NK-92 treated with Interleukin-12 subunit alpha and Interleukin-12 subunit beta, amount 100 ng/mL, for 24 hours (cell line): ENCODE measurements around the gene SERPINB5.

Experiments
- DNase-seq: peaks from one replicate; lab custom pipeline; 2025; lab: John Stamatoyannopoulos, UW

The SERPINB5 gene

DNA sequence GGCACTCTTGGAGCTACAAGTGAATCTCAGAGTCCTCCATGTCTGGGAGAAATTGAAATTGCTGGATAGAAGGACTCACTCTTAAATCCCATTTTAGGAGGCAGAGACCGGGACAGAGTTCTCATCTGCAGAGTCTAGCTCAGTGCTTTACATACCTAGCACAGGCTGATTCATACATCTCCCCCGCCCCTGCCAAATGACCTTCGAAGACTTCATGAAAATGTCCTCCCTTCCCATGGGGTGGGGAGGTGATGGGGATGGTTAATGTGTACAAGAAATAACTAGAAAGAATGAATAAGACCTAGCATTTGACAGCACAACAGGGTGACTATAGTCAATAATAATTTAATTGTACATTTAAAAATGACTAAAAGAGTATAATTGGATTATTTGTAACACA lies 8.2 kb upstream of the SERPINB5 start:
- no peak for DNase-seq

DNA sequence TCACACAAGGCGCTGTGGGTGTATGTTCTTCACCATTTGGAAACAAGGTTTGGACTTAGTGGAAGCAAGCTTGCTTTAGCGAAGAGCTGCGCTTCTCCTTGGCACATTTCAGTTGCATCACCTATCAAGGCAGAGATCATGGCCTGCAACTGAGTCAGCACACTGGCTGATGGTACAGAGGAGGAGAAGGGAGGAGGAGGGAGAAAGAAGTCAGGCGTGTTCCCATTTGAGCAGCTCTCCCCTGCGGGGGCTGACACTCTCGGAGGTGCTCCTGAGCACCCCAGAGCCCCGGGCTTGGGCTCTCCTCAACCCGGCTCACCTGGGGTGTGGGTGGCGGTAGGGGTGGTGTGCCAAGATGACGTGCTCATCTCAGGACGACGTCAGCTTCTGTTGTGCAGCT lies 6.0 kb upstream of the SERPINB5 start:
- no peak for DNase-seq

DNA sequence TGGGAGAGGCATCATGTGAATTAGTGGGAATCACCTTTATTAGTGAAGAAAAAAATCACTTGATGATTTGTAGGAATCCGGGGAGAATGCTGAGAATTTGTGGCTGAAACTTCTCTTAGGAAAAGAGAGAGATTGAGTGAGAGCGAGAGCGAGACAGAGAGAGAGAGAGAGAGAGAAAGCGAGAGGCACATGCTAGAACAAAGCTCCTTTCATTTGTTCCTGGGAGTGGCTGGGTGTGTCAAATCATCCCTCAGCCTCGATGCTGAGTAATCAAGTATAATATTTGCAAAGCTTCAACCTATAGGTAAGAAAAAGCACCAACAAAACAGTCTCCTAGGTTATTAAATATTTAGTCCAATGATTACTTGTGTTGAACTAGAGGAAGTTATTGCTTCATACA lies 4.4 kb upstream of the SERPINB5 start:
- DNase-seq, result no peak

DNA sequence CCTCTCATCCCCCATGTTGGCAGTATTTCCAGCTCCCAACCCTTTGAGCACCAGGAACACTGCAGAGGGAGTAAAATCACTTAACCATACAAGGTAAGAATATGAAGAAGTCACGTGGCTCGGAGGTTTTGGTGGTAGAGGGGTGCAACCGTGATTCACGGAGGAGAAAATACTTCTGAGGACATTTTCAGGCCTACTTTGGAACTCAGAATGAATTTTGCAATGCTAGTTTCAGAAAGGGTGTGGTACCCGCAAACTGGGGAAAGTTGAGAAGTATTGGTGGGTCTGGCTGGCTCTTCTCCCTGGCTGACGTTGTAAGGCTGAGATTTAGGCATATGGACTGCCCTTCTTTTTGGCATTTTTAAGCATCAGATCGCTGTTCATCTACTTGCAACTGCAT lies 442 bp downstream of the SERPINB5 start:
- no peak for DNase-seq

DNA sequence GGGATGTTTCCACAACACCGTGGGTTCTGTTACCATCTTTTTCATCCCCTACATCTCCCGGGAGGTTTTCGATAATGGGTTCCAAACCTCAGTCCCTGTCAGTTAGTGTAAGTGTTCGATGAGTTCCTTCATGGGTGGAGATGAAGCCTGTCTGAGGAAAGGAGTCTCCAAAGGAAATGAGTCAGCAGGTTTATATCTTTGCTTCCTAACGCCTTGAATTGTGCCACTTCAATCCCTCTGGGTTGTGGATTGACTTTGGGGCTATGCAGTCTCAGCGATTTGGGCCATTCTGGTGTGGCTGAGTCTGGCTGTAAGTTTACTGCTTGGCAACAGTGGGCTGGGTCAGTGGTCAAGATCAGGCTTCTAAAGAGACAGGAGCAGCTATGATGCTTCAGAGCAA lies 1.2 kb downstream of the SERPINB5 start:
- DNase-seq, result no peak

DNA sequence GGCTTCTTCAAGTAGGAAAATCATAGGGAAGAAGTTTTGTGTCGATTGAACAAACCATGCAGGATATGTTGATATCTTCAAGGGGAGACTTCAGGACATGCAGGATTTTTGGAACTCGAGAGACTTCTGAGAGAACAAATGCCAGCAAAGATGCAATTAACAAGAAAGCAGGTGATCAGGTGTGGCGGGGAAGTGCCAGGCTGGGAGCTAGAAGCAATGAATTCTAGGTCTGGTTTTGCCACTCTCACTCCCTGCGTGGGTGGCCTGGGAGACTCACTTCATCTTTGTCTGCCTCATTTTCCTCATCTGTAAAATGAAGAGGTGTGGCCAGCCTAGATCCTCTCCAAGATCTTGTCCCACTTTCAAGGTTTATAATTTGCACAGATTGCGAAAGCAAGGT lies 3.1 kb downstream of the SERPINB5 start:
- no peak for DNase-seq

DNA sequence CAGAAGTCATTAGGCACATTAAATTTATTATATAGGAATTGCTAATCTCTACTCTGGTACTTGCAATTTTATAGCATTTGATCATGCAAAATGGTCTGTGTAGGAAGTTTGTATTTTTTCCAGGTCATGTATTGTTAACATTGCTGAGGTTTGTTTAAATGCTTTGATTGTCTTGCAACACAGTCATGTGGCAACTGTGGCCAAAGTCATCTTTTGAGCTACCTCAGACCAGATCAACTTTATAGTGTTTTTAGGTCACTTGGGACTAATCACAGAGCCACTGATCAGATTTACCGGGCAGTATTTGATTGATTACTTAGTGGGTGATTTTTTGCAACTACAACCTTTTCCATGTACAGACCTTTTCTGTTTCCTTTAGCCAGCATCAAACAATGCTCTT lies 3.7 kb downstream of the SERPINB5 start:
- no peak for DNase-seq

DNA sequence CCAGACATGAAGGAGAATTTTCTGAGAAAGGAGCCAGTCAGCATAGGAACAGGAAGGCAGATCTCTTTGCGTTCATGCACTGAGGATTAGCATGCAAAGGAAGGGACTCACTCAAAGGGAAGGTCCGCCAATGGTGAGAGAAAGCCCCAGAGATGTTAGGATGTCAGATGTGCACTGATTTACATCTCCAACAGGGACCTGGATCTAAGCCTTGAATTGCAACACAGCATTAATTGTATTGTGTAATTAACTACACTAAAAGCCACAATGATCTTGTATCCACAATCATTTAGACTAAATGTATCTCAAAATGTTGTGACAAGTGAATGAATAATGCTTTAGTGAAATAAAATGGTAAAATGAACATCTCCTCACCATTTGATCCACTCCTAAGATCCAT lies 4.2 kb downstream of the SERPINB5 start:
- no peak for DNase-seq

DNA sequence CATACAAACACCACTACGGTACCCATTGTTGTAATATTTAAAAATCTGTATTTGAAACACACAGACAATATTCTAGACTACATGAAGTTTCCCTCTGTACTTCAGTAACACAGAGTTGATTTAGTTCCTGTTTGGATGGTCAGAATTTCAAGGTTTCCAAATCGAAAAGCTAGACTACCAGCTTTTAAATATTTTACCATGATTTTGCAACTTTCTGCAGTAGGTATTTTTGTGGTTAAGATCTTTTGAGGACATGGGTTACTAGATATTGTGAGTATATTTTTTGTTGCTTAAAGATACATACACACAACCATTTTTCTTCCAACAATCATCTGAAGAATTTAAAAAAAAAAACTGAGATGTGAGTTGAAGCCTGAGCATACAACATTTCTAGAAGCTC lies 10.9 kb downstream of the SERPINB5 start:
- DNase-seq, result no peak

DNA sequence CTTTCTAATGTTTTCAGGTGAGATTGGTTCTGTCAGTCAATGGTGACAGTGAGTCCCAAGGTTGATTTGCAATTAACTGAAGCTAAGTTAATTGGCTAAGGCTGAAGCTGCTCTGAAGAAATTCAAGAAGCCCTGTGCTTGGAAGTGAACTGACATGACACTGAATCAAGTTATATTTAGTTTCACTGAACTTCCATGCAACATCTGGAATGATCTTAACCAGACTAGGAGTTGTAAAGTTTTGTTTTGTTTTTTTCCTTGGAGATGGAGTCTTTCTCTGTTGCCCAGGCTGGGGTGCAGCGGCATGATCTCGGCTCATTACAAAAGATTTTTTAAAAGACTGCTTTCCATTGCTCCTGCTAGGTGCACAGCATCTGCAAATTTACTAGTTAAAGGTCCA lies 11.4 kb downstream of the SERPINB5 start:
- no peak for DNase-seq

DNA sequence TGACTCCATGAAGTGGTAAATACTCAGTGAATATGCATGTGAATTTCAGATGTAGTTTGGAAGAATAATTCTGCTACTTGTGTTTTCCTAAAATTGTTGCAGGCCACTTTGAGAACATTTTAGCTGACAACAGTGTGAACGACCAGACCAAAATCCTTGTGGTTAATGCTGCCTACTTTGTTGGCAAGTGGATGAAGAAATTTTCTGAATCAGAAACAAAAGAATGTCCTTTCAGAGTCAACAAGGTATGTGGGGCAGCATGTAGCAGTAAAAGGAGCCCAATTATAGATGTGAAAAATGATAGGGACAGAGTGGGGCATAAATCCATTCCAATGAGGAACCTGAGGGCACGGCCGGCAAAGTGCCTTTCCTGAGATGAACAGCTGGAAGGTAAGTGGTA lies 16.1 kb downstream of the SERPINB5 start:
- no peak for DNase-seq

DNA sequence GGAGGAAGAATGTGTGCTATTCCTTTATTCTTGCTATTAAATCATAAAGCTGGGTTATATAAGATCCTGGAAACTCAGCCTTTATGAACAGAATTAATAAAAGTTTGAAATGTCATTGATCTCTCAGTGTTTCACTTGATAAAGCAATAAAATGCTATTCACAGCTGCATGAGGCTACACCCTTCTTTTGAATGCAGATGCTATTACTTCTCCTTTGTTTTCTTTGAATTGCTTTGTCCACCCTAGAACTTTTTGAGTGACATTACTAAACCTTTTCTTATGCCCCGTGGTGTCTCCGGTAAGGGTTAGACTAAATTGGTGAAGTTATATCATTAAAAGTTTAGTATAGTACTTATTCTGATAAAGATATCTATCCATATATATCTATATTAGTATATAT lies 18.9 kb downstream of the SERPINB5 start:
- no peak for DNase-seq

DNA sequence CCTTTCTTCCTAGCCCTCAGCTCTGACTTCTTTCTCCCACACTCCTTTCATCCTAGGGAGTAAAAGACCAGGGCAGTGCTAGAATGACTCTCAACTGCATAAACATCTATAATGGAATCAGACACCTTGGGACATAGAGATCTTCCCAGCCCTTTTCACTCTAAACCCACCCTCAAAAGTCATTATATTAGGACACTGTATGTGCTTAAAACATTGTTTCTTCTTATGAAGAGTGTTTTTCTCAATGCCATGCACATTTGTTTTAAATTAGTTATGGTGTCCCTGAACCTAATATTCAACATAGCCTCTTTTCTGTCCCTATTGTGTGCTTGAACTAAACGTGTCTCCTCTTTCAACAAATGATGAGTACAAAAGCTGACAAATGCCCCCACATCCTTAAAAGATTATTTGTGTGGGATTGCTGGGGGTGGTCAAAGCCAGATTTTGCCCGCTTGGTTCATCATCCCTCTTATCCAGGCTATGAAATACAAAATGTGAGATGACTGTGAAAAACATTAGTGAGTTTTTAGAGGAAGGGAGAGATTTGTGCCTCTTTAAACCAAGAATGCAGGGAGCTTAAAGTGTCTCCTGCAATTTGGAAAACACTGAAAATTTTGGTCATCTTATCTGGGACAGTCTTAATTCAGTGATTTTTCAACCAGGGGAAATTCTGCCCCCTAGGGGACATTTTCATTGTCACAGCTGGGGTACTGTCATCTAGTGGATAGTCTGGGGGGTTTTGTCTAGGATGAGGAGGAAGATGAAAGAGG lies 29.0 kb downstream of the SERPINB5 start:
- DNase-seq, result peak; percentile 1

DNA sequence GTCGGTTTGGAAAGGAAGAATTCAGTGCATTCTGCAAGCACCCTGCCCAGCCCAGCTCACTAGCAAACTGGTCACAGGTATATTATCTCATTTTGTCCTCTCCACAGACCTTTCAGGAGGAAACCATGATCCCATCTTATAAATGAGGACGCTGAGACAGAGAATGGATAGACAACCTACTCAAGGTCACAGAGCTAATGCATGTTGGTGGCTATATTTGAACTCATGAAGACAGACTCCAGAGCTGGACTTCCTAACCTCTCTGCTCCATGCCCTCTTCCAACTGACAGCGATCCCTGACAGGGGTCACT lies 29.5 kb downstream of the SERPINB5 start:
- DNase-seq, result no peak

DNA sequence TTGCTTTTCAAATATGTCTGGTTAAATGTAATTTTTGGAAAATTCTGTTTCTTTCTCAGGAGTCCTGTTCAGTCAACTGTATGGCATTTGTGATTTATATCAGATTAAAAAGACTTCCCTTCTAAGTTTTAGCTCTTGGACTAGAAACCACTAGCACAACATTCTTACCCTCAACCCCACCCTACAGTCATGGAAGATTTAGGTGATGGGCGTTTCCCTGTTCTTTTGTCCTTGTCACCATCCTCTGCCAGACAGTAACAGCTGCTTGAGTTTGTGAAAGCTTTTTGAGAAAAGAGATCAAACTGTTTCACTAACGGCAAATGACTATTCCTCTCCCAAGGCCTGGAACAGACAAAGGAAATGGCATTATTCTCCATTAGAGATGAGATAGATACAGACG lies 31.8 kb downstream of the SERPINB5 start:
- DNase-seq, result no peak

DNA sequence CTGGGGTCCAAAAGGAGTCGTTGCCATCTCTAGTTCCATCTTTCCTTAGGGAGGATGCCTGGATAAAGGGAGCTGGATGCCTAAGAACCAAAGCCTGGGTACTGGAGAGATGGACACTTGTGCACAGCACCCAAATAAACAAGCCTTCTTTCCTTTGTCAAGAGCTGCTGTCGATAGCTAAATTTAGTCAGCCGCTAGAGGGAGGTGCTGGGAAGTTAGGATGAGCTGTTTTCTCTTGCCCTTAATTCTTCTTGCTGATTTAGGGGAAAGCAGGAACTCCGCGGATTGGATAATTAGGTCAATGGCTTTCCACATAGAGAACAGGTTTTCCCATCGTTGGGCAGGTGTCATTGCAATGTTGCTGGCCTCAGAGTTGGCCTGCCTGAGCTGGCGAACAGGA lies 34.5 kb downstream of the SERPINB5 start:
- no peak for DNase-seq

DNA sequence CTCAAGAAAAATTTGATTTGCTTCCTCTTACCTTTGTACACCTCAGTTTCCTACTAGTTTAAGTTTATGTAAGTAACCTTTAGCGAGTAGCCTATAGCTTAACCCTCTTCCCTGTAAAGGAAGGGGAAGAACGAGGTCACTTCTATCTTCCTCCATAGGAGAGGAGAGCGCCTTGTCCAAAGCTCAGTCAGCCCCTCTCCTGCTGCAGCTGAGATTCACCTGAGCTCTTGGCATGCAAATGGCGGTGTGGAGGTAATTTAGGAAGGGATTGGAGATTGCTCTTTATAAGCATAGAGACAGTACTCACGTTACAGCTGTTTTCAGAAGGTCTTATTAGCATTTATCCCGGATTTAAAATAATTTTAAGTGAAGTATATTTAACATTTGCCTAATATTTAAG lies 37.6 kb downstream of the SERPINB5 start:
- DNase-seq, result no peak

DNA sequence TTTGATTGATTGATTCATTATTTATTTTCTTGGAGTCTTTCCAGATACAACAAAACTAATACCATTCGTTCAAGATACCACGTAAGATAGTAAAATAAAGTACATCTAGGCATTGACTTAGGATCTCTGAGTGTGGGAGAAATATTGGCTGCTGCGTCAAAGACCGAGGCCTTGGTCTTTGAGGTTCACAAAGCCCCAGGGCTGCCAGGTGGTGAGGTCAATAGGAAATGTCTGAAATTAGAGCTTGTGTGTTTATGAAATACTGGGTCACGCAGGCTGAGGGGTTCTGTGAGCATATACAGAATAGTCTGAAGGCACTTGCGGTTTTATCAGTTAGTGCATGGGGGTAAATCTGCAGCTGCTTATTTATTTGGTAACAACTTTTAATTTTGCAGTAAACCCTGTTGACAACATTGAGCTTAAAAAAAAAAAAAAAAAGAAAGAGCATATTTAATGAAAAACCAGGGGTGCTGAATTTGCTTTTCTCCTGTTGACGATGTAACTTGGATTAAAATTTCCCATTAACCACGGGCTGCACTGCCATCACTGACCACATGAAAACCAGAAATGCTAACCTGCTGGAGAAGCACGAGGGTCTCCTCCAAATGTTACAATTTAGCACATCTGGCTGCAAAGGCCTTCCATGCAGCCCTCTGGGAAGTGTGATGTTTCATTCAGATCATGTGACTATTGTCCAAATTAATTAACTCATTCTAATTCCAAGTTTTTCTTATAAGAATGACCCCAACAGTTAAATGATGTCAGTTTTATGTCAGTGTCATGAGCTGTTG lies 38.3 kb downstream of the SERPINB5 start:
- DNase-seq, result no peak

DNA sequence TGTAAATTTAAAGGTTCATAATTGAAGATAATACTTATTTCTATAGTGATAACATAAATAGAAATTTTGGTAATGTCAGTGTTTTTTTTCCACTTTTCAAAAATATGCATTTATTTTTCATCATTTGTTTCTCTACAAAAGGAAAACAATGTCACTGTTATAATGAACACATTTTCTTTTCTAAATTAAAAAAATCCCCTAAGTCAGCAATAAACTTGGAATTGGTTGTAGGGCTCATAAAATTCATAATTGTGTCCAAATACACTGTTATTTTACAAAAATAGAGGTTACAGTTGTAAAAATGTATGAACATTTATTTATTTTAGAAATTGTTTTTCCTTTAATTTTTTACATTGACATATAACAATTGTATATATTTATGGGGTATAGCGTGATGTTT lies 39.0 kb downstream of the SERPINB5 start:
- no peak for DNase-seq

DNA sequence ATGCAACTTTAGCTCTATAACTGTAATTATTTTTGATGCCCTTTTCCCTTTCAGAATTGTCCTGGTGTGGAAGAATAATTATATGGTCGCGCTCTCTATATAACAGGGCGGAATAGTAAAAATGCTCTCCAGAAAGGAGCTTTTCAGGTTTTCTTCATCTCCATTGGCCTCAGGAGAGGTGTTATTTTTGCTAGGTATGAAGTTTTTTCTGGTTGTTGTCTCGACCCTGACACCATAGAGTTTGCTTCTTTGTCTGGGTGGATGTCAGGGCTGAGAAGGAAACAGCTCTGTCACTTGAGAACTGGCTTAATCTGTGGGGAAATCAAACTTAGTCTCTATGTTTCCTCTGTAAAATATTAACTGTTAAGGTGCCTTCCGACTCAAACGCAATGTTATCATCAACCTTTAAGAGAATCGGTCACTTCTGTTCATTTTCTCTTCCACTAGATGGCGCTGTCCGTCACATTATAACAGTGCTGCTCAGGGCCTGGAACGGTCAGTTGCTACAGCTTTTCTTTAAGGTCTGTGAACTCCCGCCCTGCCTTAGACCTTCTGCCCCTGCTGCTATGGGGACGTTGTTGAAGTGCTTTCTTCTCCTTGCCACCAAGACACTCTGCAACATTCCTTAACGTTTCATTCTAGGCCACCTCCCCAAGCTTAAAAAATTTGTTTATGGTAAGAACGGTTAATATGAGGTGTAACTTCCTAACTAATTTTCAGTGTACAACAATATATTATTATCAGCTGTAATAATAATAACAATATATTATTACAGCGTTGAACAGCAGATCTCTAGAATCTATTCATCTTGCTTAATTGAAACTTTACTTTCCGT lies 41.6 kb downstream of the SERPINB5 start:
- DNase-seq, result peak; percentile 26

DNA sequence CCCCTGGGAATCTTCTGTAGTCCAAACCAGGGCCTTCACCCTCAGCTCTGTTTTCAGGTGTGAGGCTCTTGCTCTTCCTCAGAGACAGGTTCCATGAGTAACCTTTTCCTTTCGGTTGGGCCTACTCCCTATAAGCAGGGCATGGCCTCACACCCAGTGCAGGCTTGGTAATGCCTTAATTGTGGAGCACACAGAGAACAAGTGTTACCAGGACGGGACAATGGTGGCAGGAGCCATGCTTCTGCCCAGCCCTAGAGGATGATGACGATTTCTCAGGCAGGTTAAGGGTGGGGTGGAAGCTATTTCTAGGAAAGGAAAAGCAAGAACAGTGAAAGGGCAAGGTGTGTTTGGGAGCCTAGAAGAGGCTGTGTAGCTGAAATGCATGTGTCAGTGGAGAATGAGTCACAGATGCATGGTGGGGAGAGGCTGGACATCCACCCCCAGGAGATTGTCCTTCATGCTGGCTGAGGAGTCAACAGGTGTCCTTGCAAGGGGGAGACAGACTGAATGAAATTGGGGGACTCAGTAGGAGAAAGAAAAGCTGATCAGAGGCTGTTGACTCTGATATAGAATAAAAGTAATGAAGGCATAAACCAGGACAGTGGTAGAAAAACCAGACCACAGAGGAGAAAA lies 43.4 kb downstream of the SERPINB5 start:
- no peak for DNase-seq

DNA sequence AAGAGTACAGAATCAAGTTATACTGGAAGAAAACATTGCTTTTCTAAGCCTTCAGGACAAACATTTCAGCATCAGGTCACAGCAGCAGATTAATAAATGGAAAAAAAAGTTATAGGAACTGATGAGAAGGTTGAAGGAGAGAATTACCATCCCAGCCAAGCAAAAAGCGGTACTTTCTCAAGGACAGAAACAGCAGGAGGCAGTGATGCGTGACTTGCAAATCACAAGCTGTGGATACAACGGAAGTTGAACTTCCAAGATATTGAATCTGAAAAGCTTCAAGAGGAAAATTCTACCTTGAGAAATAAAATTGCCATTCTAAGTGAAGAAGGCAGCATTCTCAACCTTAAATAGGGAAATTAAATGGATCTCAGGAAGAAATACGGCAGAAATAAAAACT lies 46.9 kb downstream of the SERPINB5 start:
- DNase-seq, result no peak

DNA sequence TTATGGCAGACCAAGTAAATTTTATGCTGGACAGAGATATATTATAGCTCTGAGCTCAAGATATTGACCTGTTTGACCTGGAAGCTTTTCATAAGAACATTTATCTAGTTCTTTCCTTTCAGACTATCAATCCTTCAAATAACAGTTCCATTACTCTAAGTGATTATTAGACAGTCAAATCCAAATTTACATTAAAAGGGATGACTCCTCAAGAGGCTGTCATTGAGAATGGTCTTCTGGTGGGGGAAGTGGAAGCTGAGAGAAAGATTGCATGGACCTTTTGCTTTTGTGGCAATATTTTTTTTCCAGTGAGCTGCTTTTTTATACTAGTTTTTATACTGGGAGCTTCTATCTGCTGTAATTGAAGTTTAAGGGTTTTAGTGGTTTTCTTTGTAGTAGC lies 50.5 kb downstream of the SERPINB5 start:
- no peak for DNase-seq
